ENCODE results near the gene RNPEPL1.

RNPEPL1 gene

GRCh38 chr2:240571314-240571973 lies 3.2 kb downstream of the RNPEPL1 start:
- CTCF ChIA-PET = interaction anchor here (0.6 to 1.0 kb wide), 2 partner anchors 8 to 45 kb away, joined by 3 to 4 read pairs; no protein-coding TSS in a partner anchor
- Histone ChIP-seq H3K36me3 (ENCODE audit: control insufficient read depth in 2 of 2, insufficient read depth in 1 of 2, low read length in 2 of 2) (peaks cover 0 to 27% of the 10 kb centered on the region in 2 experiments; a peak in 1 of 3 replicates), H3K4me1 (ENCODE audit: control insufficient read depth, insufficient read depth, low read length) (peaks cover 4% of the 10 kb centered on the region), H3K4me3 (ENCODE audit: low read depth, low read length) (no peak overlapping the region), H3K9me3 (ENCODE audit: control insufficient read depth, insufficient read depth, low read depth, low read length) (no peaks in the 10 kb centered on the region), H3K27ac (ENCODE audit: extremely low read depth, low read depth, low read length) (no peak overlapping the region)
- TF ChIP-seq RBAK (tag by site-specific recombination; IDR thresholded peaks at IDR 0.05) (no peak), ZNF37A (tag by site-specific recombination; IDR thresholded peaks at IDR 0.05) (no peak), ZNF155 (tag by site-specific recombination; IDR thresholded peaks at IDR 0.05) (no peak), OSR2 (tag by site-specific recombination; IDR thresholded peaks at IDR 0.05) (no peak)
- POLR2A ChIA-PET = no interaction called here

GRCh38 chr2:240572141-240573031 lies 4.1 kb downstream of the RNPEPL1 start:
- Histone ChIP-seq H3K4me1 (ENCODE audit: control insufficient read depth, insufficient read depth, low read length) (no peaks in the 10 kb centered on the region), H3K36me3 (ENCODE audit: control insufficient read depth in 2 of 2, insufficient read depth in 1 of 2, low read length in 2 of 2) (peaks cover 0 to 35% of the 10 kb centered on the region in 2 experiments; a peak in 1 of 3 replicates), H3K4me3 (ENCODE audit: low read depth, low read length) (no peak overlapping the region), H3K27ac (ENCODE audit: extremely low read depth, low read depth, low read length) (no peak overlapping the region), H3K9me3 (ENCODE audit: control insufficient read depth, insufficient read depth, low read depth, low read length) (no peaks in the 10 kb centered on the region)
- CTCF ChIA-PET = interaction anchor here (0.6 kb wide), 1 partner anchor 46 kb away, joined by 3 read pairs; no protein-coding TSS in a partner anchor
- no peak for TF ChIP-seq KLF8 (tag by site-specific recombination; IDR thresholded peaks at IDR 0.05)
- TF ChIP-seq ZSCAN5A (tag by site-specific recombination; IDR thresholded peaks at IDR 0.05) = no peak
- TF ChIP-seq ELK4 (IDR thresholded peaks at IDR 0.05; ENCODE audit: borderline replicate concordance, low read depth, low read length) = no peak
- no peak for TF ChIP-seq ZNF202 (tag by site-specific recombination; IDR thresholded peaks at IDR 0.05; ENCODE audit: borderline replicate concordance)
- no peak for TF ChIP-seq ZNF501 (tag by site-specific recombination; IDR thresholded peaks at IDR 0.05)
- TF ChIP-seq ZSCAN18 (tag by site-specific recombination; IDR thresholded peaks at IDR 0.05) = no peak
- TF ChIP-seq KLF10 (tag by site-specific recombination; IDR thresholded peaks at IDR 0.05) = no peak
- TF ChIP-seq ZNF585B (tag by site-specific recombination; IDR thresholded peaks at IDR 0.05) = no peak
- TF ChIP-seq ZNF776 (tag by site-specific recombination; IDR thresholded peaks at IDR 0.05; ENCODE audit: borderline replicate concordance) = no peak
- TF ChIP-seq ZNF362 (tag by site-specific recombination; IDR thresholded peaks at IDR 0.05) = no peak
- no peak for TF ChIP-seq ZNF704 (tag by site-specific recombination; IDR thresholded peaks at IDR 0.05)
- TF ChIP-seq PBX3 (CRISPR knock-in tag; IDR thresholded peaks at IDR 0.05) = no peak
- TF ChIP-seq ZNF175 (tag by site-specific recombination; IDR thresholded peaks at IDR 0.05) = no peak
- POLR2A ChIA-PET = interaction anchor here (1.8 kb wide), 1 partner anchor 14 kb away, joined by 7 read pairs; the partner anchor contains the start of gene CAPN10
